GM18873 (cell line): ENCODE results near the gene CLEC4G.

ENCODE experiments used
- ATAC-seq: cut with Tn5 transposase; IDR thresholded peaks from one replicate; pipeline ENCODE4 v1.9.1; 2021; ENCODE audit warnings: mild to moderate bottlenecking, moderate library complexity, moderate number of reproducible peaks; ENCODE audit not compliant: unreplicated experiment, low FRiP score

CLEC4G gene

DNA sequence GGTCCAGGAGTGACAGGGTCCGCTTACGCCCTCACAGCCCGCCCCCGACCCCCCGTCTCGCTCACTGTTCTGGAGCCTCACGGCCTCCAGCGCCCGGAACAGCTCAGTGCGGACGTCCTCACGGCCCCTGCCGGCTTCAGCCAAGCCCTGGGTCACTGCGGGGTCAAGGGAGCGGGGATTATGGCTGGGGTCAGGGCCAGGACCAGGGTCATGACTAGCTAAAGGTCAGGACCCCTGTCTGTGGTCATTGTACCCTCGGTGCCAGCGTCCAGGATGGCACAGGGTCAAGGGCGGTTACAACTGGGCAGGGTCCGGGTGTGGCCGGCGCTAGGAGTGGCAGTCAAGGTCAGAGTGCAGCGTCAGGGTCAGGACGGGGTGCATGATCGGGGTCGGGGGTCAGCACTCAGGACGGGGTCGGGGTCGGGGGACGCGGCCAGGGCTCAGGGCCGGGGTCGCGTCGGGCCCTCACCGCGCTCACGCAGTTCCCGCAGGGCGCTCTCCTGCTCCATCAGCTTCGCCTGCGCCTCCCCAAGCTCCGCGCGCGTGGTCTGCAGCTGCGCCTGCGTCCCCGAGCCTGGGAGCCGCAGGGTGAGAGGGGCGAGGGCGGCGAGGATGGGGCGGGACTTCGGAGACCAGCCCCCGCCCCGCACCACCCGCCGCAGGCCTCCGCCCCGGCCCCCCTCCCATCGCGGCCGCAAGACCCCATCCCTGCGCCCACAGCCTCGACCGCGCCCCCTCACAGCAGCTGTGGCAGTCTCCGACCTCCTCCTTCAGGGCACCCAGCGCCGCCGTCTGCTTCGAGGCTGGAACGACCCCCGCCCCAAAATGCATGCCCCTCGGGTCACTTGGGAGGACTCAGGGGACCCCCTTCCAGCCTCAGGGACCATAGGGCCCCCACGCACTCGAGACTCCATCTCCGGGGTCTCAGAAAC is 1.4 kb downstream of the CLEC4G start:
- no peak for ATAC-seq

DNA sequence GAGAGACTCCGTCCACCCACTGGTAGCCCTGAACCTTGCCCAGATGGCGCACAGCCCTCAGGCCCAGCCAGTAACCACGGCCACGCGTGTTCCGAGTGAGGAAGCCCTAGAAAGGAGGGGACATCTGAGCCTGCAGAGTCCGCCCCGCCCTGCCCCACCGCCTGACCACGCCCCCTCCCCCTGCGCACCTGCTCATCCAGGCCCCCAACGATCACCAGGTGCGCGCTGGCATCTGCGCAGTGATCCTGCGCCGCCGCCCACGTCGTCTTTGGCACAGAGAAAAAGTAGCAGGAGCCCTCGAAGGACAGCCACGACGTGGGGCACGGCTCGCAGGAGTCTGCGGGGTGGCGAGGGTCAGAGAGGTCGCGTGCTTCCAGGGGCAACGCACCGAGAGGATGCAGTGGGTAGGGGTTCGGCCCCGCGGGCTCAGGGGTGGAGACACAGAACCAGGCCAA is 2.1 kb downstream of the CLEC4G start:
- ATAC-seq: no peak

DNA sequence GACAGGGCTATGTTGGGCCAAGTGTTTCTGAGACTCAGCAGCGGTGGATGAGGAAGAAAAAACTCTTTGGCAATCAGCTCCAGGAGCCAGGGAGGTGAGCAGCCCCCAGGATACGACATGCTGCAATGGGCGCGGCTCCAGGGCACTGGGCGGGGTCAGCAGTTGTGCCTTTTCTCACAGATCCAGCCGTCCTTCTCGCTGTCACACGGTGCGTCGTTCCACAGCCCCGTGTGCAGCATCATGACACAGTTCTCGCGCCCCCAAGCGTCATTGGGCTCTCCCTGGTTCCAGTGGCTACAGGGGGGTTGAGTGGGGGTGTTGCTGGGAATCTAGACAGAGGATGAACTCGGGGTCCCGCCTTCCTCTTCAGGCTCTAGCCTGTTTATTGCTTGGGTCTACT is 2.7 kb downstream of the CLEC4G start:
- no peak for ATAC-seq

- ATAC-seq: no peak
Observed at GRCh38 chr19:7725791-7726190, 6.1 kb downstream of the CLEC4G start.

DNA sequence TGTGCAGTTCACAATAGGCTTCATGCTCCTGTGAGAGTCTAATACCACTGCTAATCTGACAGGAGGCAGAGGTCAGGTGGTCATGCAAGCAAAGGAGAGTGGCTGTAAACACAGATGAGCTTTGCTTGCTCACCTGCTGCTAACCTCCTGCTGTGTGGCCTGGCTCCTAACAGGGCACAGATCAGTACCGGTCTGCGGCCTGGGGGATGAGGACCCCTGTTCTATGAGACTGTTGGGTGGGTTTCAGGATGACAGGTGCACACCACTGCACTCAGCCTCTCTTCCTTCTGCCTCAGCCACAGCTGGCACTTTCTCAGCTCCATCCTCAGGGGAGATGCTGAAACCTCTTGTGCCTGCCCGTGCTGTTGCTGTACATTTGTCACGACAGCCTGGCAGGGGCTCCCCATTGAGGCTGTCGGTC is 9.7 kb downstream of the CLEC4G start:
- ATAC-seq: no peak

DNA sequence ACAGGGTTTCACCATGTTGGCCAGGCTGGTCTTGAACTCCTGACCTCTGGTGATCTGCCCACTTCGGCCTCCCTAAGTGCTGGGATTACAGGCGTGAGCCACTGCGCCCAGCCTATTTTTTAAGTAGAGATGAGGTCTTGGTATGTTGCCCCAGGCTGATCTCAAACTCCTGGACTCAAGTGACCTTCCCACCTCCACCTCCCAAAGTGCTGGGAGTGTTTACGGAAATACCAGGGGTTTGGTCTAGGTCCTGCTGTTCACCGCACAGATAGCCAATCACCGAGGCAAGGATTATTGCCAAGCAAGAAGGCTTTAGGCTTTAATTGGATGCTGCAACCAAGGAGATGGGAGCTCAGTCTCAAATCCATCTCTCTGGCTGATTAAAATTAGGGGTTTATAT is 11.6 kb downstream of the CLEC4G start:
- no peak for ATAC-seq

DNA sequence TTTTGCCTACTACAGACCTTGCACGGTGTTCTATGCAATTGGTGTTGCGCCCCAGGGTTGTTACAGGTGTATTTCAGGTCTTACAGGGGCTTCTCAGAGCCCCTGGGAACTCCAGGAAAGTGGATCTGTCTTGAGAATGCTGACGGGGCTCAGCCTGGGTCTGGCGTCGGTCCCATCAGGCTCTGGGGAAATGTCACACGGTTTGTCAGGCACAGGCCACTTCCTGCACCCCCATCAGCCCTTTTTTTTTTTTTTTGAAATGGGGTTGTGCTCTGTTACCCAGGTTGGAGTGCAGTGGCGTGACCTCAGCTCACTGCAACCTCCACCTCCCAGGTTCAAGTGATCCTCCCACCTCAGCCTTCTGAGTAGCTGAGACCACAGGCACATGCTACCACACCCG is 13.2 kb downstream of the CLEC4G start:
- no peak for ATAC-seq

DNA sequence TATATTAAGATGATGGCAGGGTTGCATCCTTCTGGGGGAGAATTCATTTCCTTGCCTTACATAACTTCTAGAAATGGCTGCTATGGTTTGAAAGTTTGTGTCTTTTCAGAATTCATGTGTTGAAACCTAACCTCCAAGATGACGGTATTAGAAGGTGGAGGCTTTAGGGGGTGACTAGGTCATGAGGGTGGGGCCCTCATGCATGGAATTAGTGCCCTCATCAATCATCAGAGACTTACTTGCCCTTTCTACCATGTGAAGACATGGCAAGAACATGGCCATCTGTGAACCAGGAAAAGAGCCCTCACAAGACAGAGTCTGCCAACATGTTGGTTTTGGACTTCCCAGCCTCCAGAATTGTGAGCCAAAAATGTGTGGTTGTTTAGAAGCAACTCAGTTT is 15.1 kb downstream of the CLEC4G start:
- ATAC-seq: no peak

DNA sequence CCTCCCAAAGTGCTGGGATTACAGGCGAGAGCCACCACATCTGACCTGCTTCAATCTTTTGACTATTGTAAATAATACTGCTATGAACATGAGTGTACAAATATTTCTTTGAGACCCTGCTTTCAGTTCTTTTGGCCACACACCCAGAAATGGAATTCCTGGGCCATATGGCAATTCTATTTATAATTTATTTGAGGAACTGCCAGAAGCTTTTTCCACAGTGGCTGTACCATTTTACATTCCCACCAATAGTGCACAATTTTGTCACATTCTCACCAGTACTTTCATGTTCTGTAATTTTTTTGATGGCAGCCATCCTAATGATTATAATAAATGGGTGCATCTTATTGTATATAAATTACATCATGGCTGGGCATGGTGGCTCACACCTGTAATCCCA is 16.2 kb downstream of the CLEC4G start:
- no peak for ATAC-seq

- no peak for ATAC-seq
Observed at GRCh38 chr19:7710616-7711015, 21.3 kb downstream of the CLEC4G start.

DNA sequence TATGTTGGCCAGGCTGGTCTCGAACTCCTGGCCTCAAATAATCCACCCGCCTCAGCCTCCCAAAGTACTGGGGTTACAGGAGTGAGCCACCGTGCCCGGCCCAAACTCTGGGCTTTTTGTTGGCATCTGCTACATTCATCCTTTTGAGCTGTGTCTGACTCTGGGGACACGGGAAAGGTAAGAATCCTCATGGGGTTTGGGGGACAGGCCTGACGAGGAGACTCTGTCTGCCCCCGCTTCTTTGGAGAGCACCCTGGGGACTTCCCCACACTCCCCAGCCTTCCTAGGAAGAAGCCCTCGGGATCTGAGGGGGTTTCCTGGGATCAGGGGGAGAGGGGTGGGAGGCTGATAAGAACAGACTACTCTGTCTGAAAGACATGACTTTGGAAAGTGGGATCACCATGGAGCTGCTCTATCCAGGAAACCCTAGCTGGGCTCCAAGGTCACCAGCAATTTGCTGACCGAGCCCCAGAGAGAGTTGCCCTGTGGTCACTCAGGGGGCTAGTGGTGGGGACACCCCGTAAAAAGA is 21.9 kb downstream of the CLEC4G start:
- no peak for ATAC-seq

DNA sequence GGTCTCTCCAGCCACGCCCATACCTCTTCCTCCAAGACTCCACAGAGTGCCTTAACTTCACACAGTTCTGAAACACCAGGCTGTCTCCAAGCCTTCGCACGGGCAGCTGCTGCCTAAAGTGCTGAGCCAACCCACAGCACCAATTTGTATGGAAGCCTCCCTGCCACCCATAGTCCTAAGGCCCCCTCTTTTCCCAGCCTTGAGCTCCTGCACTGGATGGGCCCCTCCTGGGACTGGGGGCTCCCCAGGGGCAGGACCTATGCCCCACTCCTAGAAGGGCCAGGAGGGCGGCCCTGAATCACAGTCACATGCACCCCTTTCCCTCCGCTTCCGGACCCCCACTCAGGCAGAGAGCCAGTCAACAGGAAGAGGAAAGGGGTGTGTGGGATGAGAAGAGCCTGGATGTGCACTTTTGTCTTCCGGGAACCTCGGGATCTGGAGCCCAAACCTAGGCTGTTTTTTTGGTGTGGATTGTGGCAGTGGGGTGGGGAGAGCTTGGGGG is 24.9 kb downstream of the CLEC4G start:
- no peak for ATAC-seq

DNA sequence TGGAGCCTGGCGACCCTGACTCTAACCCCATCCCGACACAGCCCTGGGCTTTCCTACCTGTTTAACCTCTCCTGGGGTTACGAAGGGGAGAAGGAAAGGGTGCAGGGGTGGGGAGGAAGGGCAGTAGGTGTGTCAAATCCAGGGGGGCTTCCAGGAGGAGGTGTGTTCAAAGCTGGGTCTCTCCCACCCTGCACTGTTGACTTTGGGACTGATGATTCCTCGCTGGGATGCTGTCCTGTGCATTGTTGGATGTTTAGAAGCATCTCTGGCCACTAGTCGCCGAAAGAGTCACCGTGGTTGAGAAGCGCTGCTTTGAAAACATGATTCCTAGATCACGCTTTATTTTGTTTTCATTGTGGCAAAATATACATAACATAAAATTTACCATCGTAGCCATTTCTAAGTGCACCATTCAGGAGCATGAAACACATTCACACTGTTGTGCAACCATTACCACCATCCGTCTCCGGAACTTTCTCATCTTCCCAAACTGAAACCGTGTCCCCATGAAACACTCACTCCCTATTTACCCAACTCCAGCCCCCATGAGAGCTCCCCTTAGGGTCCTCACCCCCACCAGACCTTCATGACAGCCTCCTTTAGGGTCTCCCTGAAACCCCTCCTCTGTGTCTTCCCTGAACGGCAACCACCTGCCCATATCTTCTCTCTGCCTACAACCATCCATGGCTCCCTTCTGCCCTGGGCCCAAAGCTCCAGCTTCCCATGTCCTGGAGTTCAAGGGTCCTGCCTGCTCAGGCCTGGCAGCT is 25.5 kb downstream of the CLEC4G start:
- ATAC-seq: no peak

GRCh38 chr19:7705387-7706187 is 26.3 kb downstream of the CLEC4G start:
- ATAC-seq: peak; percentile 41

- no peak for ATAC-seq
Observed at GRCh38 chr19:7704280-7705060, 27.4 kb downstream of the CLEC4G start.

DNA sequence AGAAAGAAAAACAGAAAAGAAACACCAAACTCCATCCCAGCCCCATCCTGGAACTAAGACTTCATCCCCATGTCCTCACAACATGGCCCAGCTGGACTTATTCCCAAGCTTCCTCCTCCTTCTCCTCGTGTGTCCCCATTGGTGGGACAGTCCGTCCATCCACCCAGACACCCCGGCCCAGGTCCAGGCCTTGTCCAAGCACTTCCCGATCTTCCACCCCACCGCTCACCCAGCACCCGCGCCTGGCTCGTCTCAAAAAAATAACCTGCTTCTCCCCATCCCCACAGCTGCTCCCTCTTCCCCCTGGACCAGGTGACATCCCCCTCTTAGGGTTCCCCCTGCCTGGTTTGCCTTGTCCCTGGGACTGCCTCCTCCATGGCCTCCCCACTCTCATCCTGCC is 28.6 kb downstream of the CLEC4G start:
- ATAC-seq: no peak

DNA sequence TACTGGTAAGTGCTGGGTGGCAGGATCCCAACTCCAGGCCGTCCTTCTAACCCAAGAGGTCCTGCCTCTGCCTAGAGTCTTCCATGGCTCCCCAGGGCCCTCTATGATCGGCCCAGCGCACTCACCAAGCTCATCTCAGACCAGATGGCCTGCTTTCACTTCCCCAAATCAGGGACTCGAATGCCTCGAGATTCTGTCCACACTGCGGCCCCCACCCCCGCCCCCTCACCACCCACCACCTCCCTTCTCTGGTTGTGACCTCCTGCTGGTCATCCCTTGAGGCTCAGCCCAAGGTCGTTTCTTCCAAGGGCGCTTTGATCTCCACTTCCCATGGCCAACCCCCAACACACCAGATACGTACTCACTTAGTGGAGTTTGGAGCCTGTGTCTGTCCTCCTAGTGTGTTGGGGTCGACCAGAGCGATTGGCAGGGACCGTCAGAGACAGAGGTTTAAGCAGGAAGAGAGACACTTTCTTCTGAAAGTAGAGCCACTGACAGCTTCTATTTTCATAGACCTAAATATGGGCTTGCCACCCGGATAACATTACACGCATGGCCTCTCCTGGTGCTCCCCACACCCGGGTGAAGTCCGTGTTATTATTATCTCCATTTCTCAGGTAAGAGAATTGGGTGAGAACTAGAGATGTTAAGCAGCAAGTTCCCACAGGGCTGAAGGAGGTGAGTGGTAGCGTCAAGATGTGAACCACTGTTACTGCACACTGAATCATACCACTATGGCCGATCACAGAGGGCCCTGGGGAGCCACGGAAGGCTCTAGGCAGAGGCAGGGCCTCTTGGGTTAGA is 30.1 kb downstream of the CLEC4G start, which contains the start of gene FCER2:
TSS of gene FCER2 (minus strand) at position 478 of the 804 bp plus-strand sequence. CDS start 2,371 bp downstream, outside the sequence.
- peak; percentile 49 for ATAC-seq

DNA sequence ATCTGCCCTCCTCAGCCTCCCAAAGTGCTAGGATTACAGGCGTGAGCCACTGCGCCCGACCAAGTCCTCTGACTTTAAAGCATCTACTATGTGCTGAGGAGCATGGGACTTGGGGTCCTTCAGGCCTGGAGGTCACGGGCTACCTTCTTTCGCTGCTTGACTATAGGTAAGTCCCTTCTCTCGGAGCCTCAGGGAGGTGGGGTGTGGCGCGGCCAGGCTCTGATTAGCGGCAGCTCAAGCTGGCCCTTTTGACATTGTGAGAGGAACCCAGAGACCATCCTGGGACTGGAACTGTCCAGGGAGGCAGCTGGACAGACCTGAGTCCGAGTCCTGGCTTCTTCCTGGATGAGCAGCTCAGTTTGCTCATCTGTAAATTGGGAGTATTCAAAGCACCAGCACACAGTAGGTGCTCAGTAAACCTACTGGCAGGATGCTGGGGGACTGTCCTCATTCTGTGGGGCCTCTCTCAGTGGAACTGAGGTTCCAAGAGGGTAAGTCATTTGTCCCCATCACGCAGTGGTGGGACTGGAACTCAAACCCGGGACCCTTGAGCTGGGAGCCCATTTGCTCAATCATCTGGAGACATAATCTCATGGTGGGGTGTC is 30.8 kb downstream of the CLEC4G start:
- no peak for ATAC-seq
